ENCODE measurements around the gene PCDH1. TPM values are rescaled to one million over a fixed set of nuclear protein-coding genes. Genes with fewer than 3 reads are reported as not detected.

PCDH1 gene
- polyA plus RNA-seq, 4 donors, result 15.7 to 43.9 (median 24.8) TPM

DNA sequence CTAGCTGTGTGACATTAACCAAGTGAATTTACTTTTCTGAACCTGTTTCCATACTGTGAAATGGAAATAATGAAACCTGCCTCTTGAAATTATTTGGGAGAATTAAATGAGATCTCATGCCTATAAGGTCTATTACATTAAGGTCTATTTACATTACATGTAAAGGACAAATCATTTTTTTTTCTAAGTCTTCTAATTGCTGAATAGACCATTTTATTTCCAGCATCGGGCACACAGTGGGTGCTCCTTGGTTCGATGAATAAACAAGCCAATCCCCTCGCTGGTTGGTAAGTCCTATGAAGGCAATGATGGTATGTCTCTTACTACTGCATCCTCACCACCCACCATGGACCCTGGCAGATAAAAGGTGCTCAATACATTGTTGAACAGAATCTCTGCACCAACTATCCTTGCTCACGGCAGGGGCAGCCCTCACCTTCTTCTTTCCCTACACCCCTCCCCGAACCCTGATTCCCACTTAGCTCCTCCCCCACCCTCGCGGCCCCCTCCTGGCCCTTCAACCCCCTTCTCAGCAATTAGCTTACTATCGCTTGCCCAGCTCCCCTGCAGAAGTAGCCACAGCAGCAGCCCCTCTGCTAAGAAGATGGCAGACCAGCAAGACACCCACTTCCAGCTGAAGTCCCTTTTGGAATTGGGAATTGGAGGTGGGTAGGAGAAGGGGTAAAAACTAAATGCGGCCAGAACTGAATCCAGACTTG, 3.0 kb downstream of the PCDH1 start:
- Histone ChIP-seq H3K4me3 (ENCODE audit: low read depth in 1 of 3, low read length in 3 of 3) (peak overlapping the region; percentile 74 to 84 (median 83)), H3K27ac (ENCODE audit: low read depth in 1 of 3, low read length in 2 of 3) (peak overlapping the region; percentile 91 to 98 (median 96)), H3K4me1 (ENCODE audit: control insufficient read depth in 3 of 3, insufficient read depth in 2 of 3, low read depth in 1 of 3, low read length in 2 of 3) (peaks cover 9 to 53% (median 10%) of the 10 kb centered on the region in 3 donors)

DNA sequence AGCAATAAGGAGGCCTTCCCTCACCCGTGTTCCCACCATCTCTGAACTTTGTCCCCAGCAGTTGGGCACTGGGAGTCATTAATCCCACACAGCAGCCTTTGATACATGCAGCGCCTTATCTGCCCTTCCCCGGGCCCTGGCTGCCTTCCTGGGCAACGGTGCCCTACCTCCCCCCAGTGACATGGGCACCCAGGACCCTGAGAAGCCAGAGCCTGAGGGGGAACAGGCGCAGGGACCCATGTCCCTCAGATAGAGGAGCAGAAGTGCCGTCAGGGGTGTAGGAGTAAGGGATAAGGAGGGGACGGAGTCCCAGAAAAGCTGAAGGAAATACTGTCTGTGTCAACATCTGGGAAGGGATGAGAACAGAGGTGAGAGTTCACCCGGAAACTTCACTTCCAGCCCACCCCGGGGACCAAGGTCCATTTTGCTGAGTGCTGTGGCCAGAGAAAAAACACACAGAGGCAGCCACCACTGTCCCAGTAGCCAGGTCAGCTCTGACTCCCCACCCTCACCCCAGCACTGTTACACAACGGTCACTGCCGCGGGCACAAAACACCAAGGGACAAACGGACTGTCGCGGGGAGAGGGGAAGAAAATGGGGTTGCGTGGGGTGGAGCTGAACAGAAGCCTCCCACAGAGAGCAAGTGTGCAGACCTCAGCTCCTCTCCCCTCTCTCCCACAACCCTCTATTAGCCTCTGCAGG, 3.8 kb downstream of the PCDH1 start:
- DNase-seq (peak; percentile 94 to 99), FAIRE-seq (no peak)
- Histone ChIP-seq H3K27ac (ENCODE audit: low read depth in 1 of 3, low read length in 2 of 3) (peak overlapping the region; percentile 91 to 98 (median 96)), H3K9me3 (ENCODE audit: control insufficient read depth in 2 of 2, insufficient read depth in 1 of 2, low read depth in 1 of 2, low read length in 1 of 2) (no peaks in the 10 kb centered on the region), H3K27me3 (ENCODE audit: control insufficient read depth in 3 of 3, insufficient read depth in 3 of 3, low read length in 3 of 3) (peaks cover 0 to 20% (median 16%) of the 10 kb centered on the region in 3 donors), H3K36me3 (ENCODE audit: control insufficient read depth in 3 of 3, insufficient read depth in 2 of 3, low read depth in 1 of 3, low read length in 3 of 3) (peaks cover 0 to under 1% (median 0%) of the 10 kb centered on the region in 3 donors), H3K4me3 (ENCODE audit: low read depth in 1 of 3, low read length in 3 of 3) (peak overlapping the region in 2 of 3 donors; percentile 83 to 84), H3K4me1 (ENCODE audit: control insufficient read depth in 3 of 3, insufficient read depth in 2 of 3, low read depth in 1 of 3, low read length in 2 of 3) (peaks cover 10 to 61% (median 12%) of the 10 kb centered on the region in 3 donors)
- WGBS, 3 donors, result 14 to 33% (median 24%) methylated on average over 16 of the region's 16 CpGs

More for the DNA sequence above, 3.0 kb downstream of the PCDH1 start:
- Histone ChIP-seq H3K36me3 (ENCODE audit: control insufficient read depth in 3 of 3, insufficient read depth in 2 of 3, low read depth in 1 of 3, low read length in 3 of 3) (no peaks in the 10 kb centered on the region), H3K27me3 (ENCODE audit: control insufficient read depth in 3 of 3, insufficient read depth in 3 of 3, low read length in 3 of 3) (peaks cover 0 to 22% (median 20%) of the 10 kb centered on the region in 3 donors), H3K9me3 (ENCODE audit: control insufficient read depth in 2 of 2, insufficient read depth in 1 of 2, low read depth in 1 of 2, low read length in 1 of 2) (no peaks in the 10 kb centered on the region)
- 6 to 15% (median 14%) methylated on average over 9 of the region's 9 CpGs for WGBS, 3 donors
- no peak for FAIRE-seq
- peak in 1 of 2 donors; percentile 47 for DNase-seq

DNA sequence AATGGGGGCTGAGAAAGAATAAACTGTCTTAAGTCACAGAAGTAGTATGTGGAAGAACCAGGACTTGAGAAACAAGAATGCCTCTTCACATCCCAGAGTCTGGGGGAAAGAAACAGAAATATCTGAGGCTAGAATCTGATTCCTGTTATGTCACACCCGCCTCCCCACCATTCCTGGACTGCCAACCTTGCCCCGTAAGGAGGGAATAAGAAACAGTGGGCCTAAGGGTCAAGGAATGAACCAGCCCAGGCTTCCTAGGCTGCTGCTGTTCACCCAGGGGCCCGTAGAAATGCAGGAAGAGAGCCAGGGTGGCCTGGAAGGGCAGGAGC, 4.3 kb downstream of the PCDH1 start:
- H3K27ac ChIP-seq (ENCODE audit: low read depth in 1 of 3, low read length in 2 of 3), result peak overlapping the region; percentile 86 to 96 (median 91)
- H3K4me1 ChIP-seq (ENCODE audit: control insufficient read depth in 3 of 3, insufficient read depth in 2 of 3, low read depth in 1 of 3, low read length in 2 of 3), result peaks cover 10 to 64% (median 13%) of the 10 kb centered on the region in 3 donors
- no peak for FAIRE-seq
- WGBS, 3 donors, result 12 to 48% (median 24%) methylated on average over 3 of the region's 3 CpGs
- H3K27me3 ChIP-seq (ENCODE audit: control insufficient read depth in 3 of 3, insufficient read depth in 3 of 3, low read length in 3 of 3), result peaks cover 0 to 20% (median 16%) of the 10 kb centered on the region in 3 donors
- no peaks in the 10 kb centered on the region for H3K9me3 ChIP-seq (ENCODE audit: control insufficient read depth in 2 of 2, insufficient read depth in 1 of 2, low read depth in 1 of 2, low read length in 1 of 2)
- H3K4me3 ChIP-seq (ENCODE audit: low read depth in 1 of 3, low read length in 3 of 3), result peak overlapping the region in 1 of 3 donors; percentile 83
- DNase-seq, result no peak
- H3K36me3 ChIP-seq (ENCODE audit: control insufficient read depth in 3 of 3, insufficient read depth in 2 of 3, low read depth in 1 of 3, low read length in 3 of 3), result peaks cover 0 to 5% (median 0%) of the 10 kb centered on the region in 3 donors

DNA sequence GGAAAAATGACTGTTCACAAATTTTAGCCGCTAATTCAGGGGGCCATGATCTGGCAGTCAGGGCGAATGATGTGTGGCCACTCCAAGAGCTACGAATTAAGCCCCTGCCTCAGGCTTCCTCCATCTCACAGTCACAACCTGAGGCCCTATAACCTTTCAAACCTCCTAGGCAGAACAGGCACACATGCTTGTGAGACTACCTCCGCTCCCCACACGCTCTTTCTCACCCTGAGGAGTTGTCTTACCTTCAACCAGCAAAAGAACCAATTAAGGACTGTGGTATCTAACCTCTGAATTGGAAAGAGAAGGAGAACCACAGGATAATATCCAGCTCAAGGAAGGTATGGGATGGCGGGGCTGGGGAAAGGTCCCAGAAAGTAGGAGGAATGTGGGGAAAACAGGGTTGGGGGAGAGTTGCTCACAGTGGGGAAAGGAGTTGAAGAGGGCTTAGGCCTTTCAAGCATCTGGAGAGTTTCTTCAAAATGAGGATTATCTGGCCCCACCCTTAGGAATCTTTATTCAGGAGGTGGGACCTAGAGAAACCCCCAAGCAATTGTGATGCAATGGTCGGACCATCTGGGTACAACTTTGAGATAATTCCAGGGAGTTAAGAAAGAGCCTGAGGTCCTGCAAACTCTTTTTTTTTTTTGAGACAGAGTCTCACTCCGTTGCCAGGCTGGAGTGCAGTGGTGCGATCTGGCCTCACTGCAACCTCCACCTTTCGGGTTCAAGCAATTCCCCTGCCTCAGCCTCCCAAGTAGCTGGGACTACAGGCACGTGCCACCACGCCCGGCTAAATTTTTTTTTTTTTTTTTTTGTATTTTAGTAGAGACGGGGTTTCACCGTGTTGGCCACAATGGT, 5.5 kb downstream of the PCDH1 start:
- Histone ChIP-seq H3K9me3 (ENCODE audit: control insufficient read depth in 2 of 2, insufficient read depth in 1 of 2, low read depth in 1 of 2, low read length in 1 of 2) (no peaks in the 10 kb centered on the region), H3K27me3 (ENCODE audit: control insufficient read depth in 3 of 3, insufficient read depth in 3 of 3, low read length in 3 of 3) (peaks cover 0 to 18% (median 15%) of the 10 kb centered on the region in 3 donors), H3K4me3 (ENCODE audit: low read depth in 1 of 3, low read length in 3 of 3) (no peak overlapping the region), H3K27ac (ENCODE audit: low read depth in 1 of 3, low read length in 2 of 3) (peak overlapping the region; percentile 40 to 52 (median 42)), H3K4me1 (ENCODE audit: control insufficient read depth in 3 of 3, insufficient read depth in 2 of 3, low read depth in 1 of 3, low read length in 2 of 3) (peaks cover 10 to 70% (median 19%) of the 10 kb centered on the region in 3 donors), H3K36me3 (ENCODE audit: control insufficient read depth in 3 of 3, insufficient read depth in 2 of 3, low read depth in 1 of 3, low read length in 3 of 3) (peaks cover 0 to 16% (median 4%) of the 10 kb centered on the region in 3 donors)
- 59 to 64% (median 61%) methylated on average over 11 to 15 of the region's 15 CpGs for WGBS, 3 donors
- DNase-seq (no peak), FAIRE-seq (no peak)

DNA sequence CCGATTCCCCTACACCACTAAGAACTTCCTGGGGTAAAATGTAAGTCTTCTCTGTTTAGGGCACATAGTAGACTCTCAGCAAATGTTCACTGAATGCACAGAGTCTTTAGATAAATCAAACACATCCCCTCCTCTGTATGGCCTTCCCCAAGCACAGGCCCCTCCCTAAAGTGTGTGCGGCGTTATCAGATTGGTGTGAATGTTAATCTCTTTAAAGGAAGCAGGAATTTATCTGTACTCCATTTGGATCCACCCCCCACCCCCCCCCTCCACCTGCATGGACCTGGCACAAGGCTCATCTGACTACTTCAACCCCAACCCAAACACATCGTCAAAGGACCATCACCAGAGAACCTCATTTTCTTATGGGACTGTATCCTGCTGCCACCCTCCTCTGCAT, 6.3 kb downstream of the PCDH1 start:
- no peaks in the 10 kb centered on the region for H3K9me3 ChIP-seq (ENCODE audit: control insufficient read depth in 2 of 2, insufficient read depth in 1 of 2, low read depth in 1 of 2, low read length in 1 of 2)
- H3K27ac ChIP-seq (ENCODE audit: low read depth in 1 of 3, low read length in 2 of 3), result peak overlapping the region; percentile 42 to 90 (median 72)
- H3K36me3 ChIP-seq (ENCODE audit: control insufficient read depth in 3 of 3, insufficient read depth in 2 of 3, low read depth in 1 of 3, low read length in 3 of 3), result peaks cover 0 to 22% (median 4%) of the 10 kb centered on the region in 3 donors
- 16 to 47% (median 36%) methylated on average over 4 of the region's 4 CpGs for WGBS, 3 donors
- H3K4me1 ChIP-seq (ENCODE audit: control insufficient read depth in 3 of 3, insufficient read depth in 2 of 3, low read depth in 1 of 3, low read length in 2 of 3), result peaks cover 10 to 79% (median 21%) of the 10 kb centered on the region in 3 donors
- peaks cover 0 to 10% (median 6%) of the 10 kb centered on the region in 3 donors for H3K27me3 ChIP-seq (ENCODE audit: control insufficient read depth in 3 of 3, insufficient read depth in 3 of 3, low read length in 3 of 3)
- no peak for FAIRE-seq
- DNase-seq, result peak in 1 of 2 donors; percentile 16
- H3K4me3 ChIP-seq (ENCODE audit: low read depth in 1 of 3, low read length in 3 of 3), result no peak overlapping the region

DNA sequence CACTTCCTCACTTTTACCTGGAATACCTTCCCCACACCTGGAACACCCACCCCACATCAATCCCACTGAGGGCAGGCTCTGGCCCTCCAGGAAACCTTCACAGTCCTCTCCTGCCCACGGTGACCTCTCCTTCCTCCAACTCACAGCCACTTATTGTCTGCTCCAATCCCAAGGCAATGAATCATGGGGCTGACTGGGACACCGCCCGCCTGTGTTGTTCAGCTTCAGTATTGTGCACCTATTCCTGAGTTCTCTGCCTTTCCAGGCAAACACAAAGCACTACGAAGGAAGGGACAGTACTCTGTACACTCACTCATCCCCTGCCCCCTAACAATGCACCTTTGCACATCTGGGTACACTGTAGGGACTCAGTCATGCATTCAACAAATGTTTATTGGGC, 7.3 kb downstream of the PCDH1 start:
- 20 to 47% (median 39%) methylated on average over 4 of the region's 4 CpGs for WGBS, 3 donors
- DNase-seq (peak in 1 of 2 donors; percentile 79), FAIRE-seq (no peak)
- H3K36me3 ChIP-seq (ENCODE audit: control insufficient read depth in 3 of 3, insufficient read depth in 2 of 3, low read depth in 1 of 3, low read length in 3 of 3), result peaks cover 0 to 31% (median 4%) of the 10 kb centered on the region in 3 donors
- peak overlapping the region; percentile 72 to 90 (median 74) for H3K27ac ChIP-seq (ENCODE audit: low read depth in 1 of 3, low read length in 2 of 3)
- no peak overlapping the region for H3K4me3 ChIP-seq (ENCODE audit: low read depth in 1 of 3, low read length in 3 of 3)
- H3K4me1 ChIP-seq (ENCODE audit: control insufficient read depth in 3 of 3, insufficient read depth in 2 of 3, low read depth in 1 of 3, low read length in 2 of 3), result peaks cover 10 to 87% (median 21%) of the 10 kb centered on the region in 3 donors
- peaks cover 0 to 8% (median 0%) of the 10 kb centered on the region in 3 donors for H3K27me3 ChIP-seq (ENCODE audit: control insufficient read depth in 3 of 3, insufficient read depth in 3 of 3, low read length in 3 of 3)
- H3K9me3 ChIP-seq (ENCODE audit: control insufficient read depth in 2 of 2, insufficient read depth in 1 of 2, low read depth in 1 of 2, low read length in 1 of 2), result no peaks in the 10 kb centered on the region

DNA sequence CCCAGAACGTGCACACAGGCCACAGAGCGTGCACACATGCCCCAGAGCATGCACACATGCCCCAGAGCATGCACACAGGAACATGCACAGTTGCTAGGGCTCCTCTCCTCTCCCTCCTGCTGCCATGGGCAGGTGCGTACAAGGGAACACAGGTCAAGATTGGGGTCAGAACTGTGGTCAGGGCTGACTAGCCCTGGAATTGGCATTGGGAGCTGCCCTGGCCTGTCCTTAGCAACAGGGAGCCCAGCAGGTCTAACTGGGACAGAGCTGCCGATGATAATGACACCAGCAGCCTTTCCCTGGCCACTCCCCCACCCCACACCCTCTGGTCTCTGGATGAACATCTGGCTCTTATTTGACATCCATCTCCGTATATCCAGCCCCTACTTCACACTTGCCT, 8.0 kb downstream of the PCDH1 start:
- DNase-seq (peak in 1 of 2 donors; percentile 47), FAIRE-seq (no peak)
- Histone ChIP-seq H3K4me1 (ENCODE audit: control insufficient read depth in 3 of 3, insufficient read depth in 2 of 3, low read depth in 1 of 3, low read length in 2 of 3) (peaks cover 10 to 89% (median 21%) of the 10 kb centered on the region in 3 donors), H3K36me3 (ENCODE audit: control insufficient read depth in 3 of 3, insufficient read depth in 2 of 3, low read depth in 1 of 3, low read length in 3 of 3) (peaks cover 0 to 37% (median 4%) of the 10 kb centered on the region in 3 donors), H3K27ac (ENCODE audit: low read depth in 1 of 3, low read length in 2 of 3) (peak overlapping the region; percentile 72 to 90 (median 74)), H3K27me3 (ENCODE audit: control insufficient read depth in 3 of 3, insufficient read depth in 3 of 3, low read length in 3 of 3) (peaks cover 0 to 5% (median 0%) of the 10 kb centered on the region in 3 donors), H3K4me3 (ENCODE audit: low read depth in 1 of 3, low read length in 3 of 3) (no peak overlapping the region), H3K9me3 (ENCODE audit: control insufficient read depth in 2 of 2, insufficient read depth in 1 of 2, low read depth in 1 of 2, low read length in 1 of 2) (no peaks in the 10 kb centered on the region)
- WGBS, 3 donors, result 40 to 58% (median 56%) methylated on average over 5 of the region's 5 CpGs
